GM12875 (cell line): Measurements from ENCODE around the gene CBX3.

Source experiments
- H3K4me3 ChIP-seq: one replicate; pipeline ENCODE4 v1.5.1; 2011; ENCODE audit warnings: low read depth, low read length, control low read depth
- TF ChIP-seq, protein P1 (sequence below): IDR thresholded peaks from 2 replicates; pipeline ENCODE4 v1.5.1; 2011; ENCODE audit warnings: low read depth, mild to moderate bottlenecking, control low read depth, inconsistent platforms, low read length, moderate library complexity, borderline replicate concordance; ENCODE audit not compliant: insufficient read depth

The CBX3 gene

DNA sequence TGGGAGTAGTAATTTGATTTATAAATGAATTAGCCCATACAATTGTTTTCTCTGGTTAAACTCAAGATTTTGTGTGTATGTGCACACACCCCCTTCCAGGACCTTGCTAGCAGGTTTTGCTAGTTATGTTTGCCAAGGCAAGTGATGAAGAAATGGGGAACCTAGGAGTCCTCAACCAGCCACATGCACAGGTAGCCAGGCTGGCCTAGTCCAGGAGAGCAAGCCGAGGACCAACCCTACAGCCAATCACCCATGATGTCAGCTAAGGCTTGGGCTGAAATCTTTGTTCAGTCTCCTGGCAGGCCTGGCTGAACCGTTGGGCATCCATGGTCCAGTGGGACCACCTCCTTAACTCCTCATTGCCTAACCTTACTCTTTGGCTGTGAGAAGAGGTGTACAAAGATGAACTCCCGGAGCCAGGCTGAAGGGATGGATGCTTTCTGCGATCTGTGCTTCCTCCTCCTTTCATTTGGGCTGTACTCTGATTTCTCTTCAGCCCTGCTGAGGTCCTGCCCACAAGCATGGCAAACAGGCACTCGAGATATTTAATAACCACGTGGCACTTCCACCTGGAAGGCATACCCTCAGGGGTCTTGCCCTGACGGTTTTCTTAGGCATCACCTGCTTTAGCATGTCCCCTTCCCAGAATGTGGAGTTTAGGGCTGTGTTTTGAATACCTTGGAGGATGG is 23.1 kb upstream of the CBX3 start:
- TF ChIP-seq, protein P1, sequence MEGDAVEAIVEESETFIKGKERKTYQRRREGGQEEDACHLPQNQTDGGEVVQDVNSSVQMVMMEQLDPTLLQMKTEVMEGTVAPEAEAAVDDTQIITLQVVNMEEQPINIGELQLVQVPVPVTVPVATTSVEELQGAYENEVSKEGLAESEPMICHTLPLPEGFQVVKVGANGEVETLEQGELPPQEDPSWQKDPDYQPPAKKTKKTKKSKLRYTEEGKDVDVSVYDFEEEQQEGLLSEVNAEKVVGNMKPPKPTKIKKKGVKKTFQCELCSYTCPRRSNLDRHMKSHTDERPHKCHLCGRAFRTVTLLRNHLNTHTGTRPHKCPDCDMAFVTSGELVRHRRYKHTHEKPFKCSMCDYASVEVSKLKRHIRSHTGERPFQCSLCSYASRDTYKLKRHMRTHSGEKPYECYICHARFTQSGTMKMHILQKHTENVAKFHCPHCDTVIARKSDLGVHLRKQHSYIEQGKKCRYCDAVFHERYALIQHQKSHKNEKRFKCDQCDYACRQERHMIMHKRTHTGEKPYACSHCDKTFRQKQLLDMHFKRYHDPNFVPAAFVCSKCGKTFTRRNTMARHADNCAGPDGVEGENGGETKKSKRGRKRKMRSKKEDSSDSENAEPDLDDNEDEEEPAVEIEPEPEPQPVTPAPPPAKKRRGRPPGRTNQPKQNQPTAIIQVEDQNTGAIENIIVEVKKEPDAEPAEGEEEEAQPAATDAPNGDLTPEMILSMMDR: no peak
- no peak overlapping the region for H3K4me3 ChIP-seq

DNA sequence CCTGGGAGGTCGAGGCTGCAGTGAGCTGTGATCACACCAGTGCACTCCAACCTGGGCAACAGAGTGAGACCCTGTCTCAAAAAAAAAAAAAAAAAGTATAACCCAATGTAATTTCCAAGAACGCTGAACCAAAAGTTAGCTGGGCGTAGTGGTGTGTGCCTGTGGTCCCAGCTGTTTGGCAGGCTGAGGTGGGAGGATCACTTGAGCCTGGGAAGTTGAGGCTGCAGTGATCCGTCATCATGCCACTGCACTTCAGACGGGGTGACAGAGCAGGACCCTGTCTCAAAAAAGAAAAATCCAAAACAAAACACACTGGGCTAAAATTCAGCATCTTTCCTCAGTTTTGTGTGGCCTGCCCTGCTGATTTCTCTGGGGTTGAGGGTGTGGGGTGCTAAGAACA is 22.1 kb upstream of the CBX3 start:
- TF ChIP-seq, protein P1: no peak
- H3K4me3 ChIP-seq: no peak overlapping the region

DNA sequence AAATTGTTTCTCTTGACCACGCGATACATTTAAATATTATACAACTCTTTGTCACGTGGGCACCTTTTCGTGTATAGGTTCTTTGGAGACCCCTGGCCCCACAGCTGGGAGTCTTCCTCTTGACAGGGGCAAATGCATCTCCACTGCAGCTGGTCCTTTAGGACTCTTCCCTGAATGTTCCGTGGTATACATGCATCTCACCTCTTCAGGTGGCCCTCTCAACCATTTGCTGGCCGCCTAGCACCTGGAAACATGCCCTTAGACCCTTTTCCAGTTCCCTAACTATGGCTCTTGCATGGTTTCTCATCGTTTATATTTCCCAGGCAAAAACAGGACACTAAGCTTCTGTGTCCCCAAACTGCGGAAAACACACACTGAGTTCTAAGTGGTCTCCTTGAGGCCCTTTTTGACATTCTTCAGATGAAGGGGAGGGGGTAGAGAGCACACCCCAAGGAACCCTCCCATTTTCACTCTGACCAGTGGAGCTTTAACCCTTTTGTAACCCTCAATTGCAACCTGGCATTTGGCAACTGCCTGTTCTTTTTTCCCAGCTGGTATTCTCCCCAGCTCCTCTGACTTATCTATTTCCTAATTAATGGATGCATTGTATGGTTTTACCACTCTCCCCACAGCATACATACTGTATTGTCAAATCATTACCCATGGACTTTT is 21.6 kb upstream of the CBX3 start:
- H3K4me3 ChIP-seq: no peak overlapping the region
- TF ChIP-seq, protein P1: no peak

DNA sequence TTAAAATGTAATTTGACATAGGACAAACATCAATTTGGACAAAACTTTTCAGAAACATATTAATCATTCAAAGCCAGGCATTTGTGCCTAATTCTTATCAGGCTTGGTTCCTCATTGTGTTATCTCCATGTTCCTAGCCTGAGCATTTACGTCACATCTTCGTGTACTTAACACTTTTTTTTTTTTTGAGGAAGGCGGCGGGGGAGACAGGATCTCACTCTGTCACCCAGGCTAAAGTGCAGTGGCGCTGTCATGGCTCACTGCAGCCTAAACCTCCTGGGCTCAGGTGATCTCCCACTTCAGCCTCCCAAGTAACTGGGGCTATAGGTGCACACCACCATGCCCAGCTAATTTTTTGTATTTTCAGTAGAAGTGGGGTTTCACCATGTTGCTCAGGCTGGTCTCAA is 20.8 kb upstream of the CBX3 start:
- no peak overlapping the region for H3K4me3 ChIP-seq
- TF ChIP-seq, protein P1: no peak

DNA sequence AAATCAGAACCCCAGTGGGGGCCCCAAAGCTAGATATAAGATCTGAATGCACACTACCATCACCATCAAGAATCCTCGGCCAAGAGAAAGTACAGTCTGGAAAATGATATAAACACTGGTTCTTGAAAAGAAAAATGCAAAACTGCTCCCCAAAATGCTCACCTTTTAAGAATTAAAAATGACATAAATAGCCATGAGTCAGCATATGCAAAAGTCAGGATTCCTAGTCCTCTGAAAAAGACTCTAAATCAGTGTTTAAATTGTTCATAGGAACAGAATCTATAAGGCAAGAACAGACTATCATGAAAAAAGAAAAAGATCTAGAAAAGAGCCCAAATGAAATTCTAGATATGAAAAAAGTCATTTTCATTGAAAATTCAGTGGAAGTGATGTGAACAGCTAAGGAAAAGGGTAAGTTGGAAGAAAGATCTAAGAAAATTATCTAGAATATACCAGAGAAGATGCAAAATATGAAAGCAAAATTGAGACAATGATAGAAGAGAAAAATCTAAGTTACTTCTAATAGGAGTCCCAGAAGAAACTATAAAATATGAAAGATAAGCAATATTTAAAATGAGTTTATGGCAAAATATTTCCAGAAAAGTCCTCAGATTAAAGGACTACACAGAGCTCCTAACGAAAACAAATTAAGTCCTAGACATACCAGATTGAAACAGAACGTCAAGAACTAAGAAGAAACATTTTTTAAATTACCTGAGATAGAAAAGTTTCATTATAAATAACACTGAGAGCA is 19.9 kb upstream of the CBX3 start:
- TF ChIP-seq, protein P1: no peak
- H3K4me3 ChIP-seq: no peak overlapping the region

DNA sequence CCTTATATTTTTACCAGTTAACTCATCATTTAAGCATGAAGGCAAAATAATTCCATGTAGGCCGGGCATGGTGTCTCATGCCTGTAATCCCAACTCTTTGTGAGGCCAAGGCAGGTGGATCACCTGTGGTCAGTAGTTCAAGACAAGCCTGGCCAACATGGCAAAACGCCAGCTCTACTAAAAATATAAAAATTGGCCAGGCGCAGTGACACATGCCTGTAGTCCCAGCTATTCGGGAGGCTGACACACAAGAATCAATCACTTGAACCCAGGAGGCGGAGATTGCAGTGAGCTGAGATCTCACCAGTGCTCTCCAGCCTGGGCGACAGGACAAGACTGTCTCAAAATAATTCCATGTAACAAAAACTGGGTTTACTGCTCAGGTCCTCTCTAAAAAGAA is 19.3 kb upstream of the CBX3 start:
- H3K4me3 ChIP-seq: no peak overlapping the region
- TF ChIP-seq, protein P1: no peak

DNA sequence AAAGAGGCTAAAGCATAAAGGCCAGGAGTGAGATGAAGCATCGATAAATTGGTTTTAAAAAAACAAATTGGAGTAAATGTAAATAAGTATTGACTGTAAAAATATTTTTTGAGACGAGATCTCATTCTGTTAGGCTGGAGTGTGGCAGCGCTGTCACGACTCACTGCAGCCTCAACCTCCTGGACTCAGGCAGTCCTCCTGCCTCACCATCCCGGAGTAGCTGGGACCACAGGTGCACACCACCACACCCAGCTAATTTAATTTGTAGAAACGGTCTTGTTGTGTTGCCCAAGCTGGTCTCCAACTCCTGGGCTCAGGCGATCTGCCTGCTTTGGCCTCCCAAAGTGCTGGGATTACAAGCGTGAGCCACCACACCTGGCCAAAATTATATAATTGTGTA is 18.8 kb upstream of the CBX3 start:
- TF ChIP-seq, protein P1: no peak
- no peak overlapping the region for H3K4me3 ChIP-seq
